ENCODE measurements around the gene SYNDIG1.

Gene SYNDIG1

GRCh38 chr20:24658920-24659660 lies 189.7 kb downstream of the SYNDIG1 start:
- peak; percentile 49 for DNase-seq (ENCODE audit: low spot score)

DNA sequence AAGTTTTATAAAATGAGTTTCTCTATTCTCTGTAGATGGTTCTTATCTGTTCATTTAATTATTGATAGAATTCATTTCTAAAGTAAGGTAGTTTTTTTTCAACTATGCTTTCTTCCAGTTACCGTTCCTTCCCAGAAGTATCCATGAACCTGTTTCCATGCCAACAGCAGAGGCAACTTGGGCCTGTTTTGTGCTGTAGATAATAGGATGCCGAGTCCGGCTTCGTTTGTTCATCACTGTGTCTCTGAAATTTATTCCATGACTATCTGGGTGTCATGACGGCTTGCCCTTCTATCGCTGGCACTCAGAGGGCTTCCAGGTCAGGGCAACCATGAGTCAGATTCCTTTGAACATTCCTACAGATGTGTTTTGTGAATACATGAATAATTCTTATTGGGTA lies 190.4 kb downstream of the SYNDIG1 start:
- no peak for DNase-seq (ENCODE audit: low spot score)

DNA sequence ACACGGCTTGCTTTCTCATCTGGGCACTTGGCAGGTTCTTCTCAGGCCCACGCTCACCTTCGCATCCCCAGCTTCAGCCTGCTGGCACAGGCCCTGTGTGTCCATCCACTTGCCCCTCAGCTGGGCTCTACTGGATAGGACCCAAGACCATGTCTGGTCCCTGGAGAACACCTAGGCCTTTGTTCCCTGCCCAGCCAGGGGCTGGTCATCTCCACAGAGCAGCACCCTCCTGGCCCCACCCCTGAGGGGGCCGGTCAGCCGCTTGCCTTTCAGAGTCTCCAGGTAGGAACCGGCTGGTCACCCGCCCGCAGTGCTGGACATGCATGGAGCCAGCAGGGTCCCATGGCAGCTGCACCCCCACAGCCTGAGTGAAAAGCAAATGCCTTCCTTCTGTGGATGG lies 191.2 kb downstream of the SYNDIG1 start:
- no peak for DNase-seq (ENCODE audit: low spot score)

GRCh38 chr20:24661255-24661654 lies 191.8 kb downstream of the SYNDIG1 start:
- DNase-seq (ENCODE audit: low spot score): no peak

- DNase-seq (ENCODE audit: low spot score): no peak
These were observed 192.9 kb downstream of the SYNDIG1 start for GRCh38 chr20:24662322-24662721.

GRCh38 chr20:24662752-24663365 lies 193.4 kb downstream of the SYNDIG1 start:
- DNase-seq (ENCODE audit: low spot score): no peak

DNA sequence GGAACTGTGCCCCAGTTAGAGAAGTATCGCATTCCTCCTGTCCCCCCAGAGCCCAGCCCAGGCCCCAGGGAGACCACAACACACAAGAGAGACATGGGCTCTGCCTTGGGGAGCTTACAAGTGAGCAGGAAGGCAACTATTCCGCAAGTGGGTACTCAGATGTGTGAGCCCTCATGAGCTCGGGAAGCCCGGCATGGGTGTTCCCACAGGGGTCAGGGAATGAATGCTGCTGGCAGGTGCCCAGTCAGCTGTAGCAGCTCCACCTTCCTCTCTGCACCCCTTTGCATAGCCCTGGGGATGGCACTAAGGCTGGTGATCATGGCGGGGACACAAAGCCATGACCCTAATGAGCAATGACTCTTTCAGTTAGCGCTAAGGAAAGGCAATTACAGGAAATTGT lies 194.1 kb downstream of the SYNDIG1 start:
- DNase-seq (ENCODE audit: low spot score): no peak

GRCh38 chr20:24664266-24664986 lies 195.0 kb downstream of the SYNDIG1 start:
- no peak for DNase-seq (ENCODE audit: low spot score)

DNA sequence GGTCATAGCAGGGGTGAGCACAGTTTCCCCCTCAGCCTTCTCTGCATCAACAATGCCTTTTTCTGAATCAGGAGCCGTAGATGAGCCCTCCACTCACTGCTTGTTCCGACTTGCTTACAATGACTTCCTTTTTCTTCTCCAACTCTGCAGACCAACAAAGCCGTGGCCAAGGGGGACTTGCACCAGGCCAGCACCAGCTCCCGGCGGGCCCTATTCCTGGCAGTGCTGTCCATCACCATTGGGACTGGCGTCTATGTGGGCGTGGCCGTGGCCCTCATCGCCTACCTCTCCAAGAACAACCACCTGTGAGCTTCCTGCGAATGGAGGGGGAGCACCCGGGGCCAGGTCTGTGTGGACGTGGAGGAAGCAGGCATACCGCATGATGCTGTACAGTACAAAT lies 195.8 kb downstream of the SYNDIG1 start:
- DNase-seq (ENCODE audit: low spot score): peak; percentile 64

DNA sequence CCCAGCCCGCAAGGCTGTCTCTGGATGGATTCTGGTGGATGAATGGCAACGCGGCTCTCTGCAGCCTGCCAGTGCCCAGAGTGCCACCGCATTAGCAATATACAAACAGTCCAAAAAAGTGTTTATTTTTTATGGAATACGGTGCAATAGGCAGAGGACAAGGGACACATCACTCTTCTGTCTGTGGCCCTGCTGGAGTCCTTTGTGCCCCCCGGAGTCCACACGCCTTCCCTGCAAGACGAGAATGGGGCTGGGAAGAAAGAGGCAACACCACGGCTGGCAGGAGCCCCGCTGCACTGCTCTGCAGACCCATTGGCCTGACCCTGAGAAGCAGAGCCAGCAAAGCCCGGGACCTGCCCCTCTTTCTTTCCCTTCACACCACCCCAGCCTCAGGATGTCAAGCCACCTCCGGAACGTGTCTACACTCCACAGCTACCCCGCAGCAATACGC lies 196.3 kb downstream of the SYNDIG1 start:
- no peak for DNase-seq (ENCODE audit: low spot score)

DNA sequence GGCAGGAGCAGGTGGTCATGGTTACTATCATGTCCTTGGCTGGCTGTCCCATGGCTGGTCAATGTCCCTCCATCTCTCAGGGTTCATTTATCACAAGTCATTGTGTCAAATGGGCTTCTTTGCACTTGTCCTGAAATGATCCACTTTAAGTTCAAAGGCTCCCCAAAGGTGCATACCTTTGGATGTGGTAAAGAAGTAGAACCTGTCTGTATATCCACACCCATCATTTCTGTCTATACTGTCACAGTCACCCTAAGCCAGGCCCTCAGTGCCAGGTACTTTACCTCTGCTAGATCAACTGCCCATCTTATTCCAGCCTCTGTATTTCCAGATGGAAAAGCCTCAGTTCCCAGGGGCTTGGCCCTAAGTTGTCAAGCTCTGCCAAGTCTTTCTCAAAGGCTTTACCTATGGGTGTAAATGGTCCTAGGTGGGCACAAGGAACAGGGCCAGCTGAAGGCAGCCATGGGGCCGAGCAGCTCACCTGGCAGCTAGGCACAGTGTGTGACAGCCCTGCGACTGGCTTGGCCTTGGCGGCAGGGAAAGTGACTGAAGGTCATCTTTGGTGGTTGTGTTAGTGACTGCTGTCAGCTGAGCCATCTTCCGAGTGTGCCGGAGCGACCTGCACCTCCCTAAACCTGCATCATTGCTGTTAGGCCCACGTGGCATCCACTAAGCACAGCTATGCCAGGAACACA lies 198.4 kb downstream of the SYNDIG1 start:
- no peak for DNase-seq (ENCODE audit: low spot score)

DNA sequence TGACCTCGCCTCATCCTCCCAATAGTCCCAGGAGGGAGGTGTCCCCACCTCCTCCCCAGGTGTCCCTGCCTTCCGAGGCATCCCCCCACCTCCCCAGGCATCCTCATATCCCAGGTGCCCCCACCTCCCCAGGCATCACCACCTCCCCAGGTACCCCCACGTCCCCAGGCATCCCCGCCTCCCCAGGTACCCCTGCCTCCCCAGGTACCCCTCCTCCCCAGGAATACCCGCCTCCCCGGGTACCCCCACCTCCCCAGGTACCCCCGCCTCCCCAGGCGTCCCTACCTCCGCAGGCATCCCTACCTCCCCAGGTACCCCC lies 198.9 kb downstream of the SYNDIG1 start:
- DNase-seq (ENCODE audit: low spot score): no peak

DNA sequence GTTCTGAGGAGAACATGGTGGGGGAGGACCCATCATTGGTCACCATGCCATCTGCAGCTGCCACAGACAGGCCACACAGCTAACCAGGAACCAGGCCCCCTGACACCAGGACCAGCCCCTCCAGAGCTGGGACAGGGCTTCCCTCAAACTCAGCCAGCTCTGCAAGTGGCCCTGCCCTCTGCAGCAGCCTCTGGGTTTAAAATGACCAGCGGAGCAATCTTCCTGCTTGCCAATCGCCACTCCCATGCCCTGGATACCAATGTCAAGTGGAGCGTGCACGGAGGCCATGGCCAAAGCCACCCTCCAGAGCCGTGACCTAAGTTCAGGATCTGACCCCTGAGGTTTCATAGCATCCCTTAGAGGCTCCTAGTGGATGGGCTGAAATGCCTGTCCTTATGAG lies 199.4 kb downstream of the SYNDIG1 start:
- no peak for DNase-seq (ENCODE audit: low spot score)

GRCh38 chr20:24669701-24670100 lies 200.3 kb downstream of the SYNDIG1 start:
- no peak for DNase-seq (ENCODE audit: low spot score)

- DNase-seq (ENCODE audit: low spot score): no peak
These were observed 201.0 kb downstream of the SYNDIG1 start for GRCh38 chr20:24670341-24670872.

- DNase-seq (ENCODE audit: low spot score): no peak
These were observed 201.6 kb downstream of the SYNDIG1 start for GRCh38 chr20:24670981-24671380.

DNA sequence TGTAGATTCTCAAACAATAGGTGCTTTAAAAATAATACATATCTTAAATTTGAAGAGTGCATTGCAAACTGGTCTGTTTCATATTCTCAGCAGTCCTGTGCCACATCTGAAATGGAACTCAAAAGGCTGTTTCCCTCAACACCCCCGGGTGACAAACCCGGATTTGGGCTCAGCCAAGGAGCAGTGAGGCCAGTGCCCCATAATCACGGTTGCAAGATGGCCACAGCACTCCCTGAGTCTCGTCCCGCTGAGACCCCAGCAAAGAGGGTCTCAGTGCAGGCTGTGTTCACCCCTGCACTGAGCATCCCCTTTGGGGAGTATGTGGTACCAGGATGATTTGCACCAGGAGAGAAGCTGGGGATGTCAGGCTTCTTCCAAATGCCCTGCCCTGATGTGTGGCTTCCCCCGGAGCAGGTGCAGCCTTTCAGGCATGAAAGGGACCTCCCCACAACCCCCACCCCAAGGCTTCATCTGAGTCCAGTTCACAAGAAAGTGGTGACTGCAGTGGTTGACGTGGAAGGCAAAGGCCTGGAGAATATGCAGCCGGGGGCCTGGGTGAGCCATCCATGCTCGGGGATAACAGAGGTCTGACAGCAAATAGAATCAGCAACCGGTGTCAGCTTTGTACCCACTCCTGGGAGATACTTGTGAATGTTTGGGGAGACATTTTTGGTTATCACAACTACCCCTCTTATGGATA lies 202.9 kb downstream of the SYNDIG1 start:
- no peak for DNase-seq (ENCODE audit: low spot score)

- peak; percentile 44 for DNase-seq (ENCODE audit: low spot score)
These were observed 203.7 kb downstream of the SYNDIG1 start for GRCh38 chr20:24672886-24673677.

- no peak for DNase-seq (ENCODE audit: low spot score)
These were observed 204.5 kb downstream of the SYNDIG1 start for GRCh38 chr20:24673678-24674570.

Measured in pons (tissue), 1 donor.